HG02870 (cell line): Measurements from ENCODE around the gene PLEKHA7.

Experiments used
- ATAC-seq: cut with Tn5 transposase; IDR thresholded peaks from one replicate; pipeline ENCODE4 v1.9.1; 2021; ENCODE audit warnings: mild to moderate bottlenecking, moderate library complexity; ENCODE audit not compliant: unreplicated experiment

PLEKHA7 gene

GRCh38 chr11:16759857-16760508 is 254.2 kb downstream of the PLEKHA7 start:
- no peak for ATAC-seq

- no peak for ATAC-seq
These were observed 255.7 kb downstream of the PLEKHA7 start for GRCh38 chr11:16758382-16759024.

DNA sequence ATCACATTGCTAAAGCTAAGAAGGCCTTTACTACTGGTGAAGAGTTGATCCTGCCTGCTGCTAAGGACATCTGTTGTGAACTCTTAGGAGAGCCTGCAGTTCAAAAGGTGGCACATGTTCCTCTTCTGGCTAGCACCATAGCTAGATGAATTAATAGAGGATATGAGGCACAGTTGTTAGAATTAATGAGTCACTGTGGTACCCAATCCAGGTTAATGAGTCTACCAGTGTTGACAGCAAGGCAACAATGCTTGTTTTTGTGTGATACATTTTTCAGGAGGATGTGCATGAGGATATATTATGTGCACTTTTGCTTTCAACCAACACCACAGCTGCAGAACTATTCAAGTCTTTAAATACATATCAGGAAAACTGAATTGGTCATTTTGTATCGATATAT is 263.8 kb downstream of the PLEKHA7 start:
- ATAC-seq: no peak

DNA sequence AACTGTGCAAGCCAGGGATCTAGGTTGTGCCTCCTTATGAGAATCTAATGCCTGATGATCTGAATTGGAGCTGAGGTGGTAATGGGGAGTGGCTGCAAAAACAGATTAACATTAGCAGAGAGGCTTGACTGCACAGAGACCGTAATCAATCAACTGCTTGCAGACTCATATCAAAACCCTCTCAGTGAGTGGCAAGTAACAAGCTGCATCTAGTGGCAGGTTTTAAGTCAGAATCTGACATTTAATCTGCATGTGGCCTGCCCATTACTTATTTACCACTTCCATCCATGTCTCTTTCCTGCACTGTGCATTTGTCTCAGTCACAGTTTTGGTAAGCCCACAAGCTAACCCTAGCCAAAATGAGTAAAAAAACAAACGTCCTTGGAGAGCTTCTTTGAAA is 264.5 kb downstream of the PLEKHA7 start:
- ATAC-seq: peak; percentile 64

DNA sequence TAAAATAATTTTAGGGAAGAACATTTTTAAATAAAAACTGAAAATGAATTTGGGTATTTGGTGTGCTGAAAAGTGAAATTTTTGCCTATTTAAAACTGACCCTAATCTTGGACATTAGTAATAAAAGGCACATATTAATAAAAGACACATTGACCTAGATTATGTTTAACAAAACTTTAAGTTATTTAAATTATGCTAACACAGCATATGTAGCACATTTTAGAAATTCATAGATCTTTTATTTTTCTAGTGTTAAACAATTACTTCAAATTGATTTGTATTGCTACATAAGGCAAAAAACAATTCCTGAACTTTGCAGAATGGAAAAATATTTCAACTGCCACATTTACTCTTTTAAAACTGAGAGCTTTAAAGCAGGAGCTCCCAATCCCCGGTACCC is 265.1 kb downstream of the PLEKHA7 start:
- ATAC-seq: no peak

GRCh38 chr11:16745950-16746605 is 268.1 kb downstream of the PLEKHA7 start:
- no peak for ATAC-seq

DNA sequence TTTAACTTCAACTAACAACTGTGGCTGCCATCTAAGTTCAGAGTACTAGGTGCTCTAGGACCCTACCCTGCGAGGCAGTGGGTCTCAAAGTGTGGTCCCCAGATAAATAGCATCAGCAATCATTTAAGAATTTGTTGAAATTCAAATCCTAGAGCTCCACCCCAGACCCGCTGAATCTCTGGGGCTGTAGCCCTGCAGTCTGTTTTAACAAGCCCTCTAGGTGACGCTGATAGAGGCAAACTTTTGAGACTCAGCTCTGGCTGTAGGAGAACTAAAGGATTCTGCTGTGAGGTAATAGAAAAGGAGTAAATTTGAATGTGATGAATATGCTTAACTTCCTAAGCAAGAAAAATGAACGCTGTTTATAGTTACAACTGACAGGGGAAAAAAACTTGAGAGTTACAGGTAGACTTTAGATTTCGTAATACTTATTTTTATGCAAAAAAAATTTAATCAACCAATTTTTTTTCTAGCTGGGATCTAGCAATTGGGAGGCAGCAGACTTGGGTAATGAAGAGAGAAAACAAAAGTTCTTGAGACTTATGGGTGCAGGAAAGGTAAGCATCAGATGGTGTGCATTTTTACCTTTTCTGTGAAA is 270.0 kb downstream of the PLEKHA7 start:
- no peak for ATAC-seq

DNA sequence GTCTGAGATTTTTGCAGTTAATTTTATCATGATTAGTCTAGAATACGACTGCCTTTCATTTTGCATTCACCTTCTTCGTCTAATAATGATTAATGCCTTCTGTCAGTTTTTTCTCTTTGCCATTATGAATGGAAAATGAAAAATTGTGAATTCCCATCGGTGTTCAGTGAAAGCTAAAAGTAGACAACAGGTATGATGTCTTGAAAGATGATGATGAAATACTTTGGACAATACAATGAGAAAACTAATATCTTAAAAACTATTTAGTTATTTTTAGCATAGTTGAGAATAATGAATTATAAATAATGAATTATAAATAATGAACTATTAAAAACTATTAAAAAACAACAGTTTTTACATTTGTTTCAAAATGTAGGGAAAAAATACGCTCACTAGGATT is 270.7 kb downstream of the PLEKHA7 start:
- ATAC-seq: no peak

DNA sequence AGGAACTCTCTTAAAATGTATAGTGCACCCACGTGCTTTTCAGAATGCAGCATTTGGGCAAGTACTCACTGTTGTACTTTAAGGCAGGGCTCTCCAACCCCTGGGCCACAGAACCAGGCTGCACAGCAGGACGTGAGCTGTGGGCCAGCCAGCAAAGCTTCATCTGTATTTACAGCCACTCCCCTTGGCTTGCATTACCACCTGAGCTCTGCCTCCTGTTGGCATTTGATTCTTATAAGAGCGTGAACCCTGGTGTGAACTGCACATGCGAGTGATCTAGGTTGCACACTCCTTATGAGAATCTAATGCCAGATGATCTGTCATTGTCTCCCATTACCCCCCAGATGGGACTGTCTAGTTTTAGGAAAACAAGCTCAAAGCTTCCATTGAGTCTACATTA is 272.7 kb downstream of the PLEKHA7 start:
- ATAC-seq: no peak

DNA sequence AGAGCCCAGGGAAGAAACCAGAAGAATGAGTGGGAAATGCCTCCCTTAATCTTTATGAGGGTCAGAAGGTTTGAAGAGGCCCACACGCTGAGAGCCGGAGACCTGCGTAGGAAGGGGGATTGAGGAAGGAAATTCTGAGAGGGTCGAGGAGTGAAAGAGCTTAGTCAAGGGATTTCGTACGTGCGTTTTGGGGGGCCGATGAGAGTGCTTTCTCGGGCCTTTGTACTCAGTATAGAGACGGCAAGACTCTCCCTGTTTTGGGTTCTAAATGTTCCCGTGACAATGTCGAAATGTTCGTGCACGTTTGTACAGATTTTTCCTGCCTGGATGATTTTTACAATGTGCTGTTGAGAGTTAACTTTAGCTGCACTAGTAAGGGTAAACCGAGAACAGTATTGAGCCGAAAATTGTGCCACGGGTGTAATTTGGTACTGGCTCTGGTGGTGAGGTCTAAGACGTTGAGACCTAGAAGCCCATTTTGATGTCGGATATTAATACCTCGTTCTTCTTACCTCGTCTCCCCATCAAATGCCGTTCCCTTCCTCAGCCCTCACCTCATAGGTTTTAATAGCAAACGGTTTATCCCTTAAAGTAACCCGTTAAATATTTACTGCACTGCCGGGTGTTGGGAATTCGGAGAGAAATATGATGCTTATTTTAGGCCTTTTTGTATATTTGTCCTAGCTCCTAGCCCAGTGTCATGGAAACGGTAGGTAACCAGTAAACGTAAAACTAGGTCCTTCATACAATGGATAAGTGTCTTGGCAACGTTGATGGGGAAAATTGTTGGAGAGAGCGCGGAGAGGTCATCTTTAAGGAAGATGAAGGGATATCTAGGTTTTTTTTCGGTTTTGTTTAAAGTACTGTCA is 275.0 kb downstream of the PLEKHA7 start:
- ATAC-seq: peak; percentile 0

DNA sequence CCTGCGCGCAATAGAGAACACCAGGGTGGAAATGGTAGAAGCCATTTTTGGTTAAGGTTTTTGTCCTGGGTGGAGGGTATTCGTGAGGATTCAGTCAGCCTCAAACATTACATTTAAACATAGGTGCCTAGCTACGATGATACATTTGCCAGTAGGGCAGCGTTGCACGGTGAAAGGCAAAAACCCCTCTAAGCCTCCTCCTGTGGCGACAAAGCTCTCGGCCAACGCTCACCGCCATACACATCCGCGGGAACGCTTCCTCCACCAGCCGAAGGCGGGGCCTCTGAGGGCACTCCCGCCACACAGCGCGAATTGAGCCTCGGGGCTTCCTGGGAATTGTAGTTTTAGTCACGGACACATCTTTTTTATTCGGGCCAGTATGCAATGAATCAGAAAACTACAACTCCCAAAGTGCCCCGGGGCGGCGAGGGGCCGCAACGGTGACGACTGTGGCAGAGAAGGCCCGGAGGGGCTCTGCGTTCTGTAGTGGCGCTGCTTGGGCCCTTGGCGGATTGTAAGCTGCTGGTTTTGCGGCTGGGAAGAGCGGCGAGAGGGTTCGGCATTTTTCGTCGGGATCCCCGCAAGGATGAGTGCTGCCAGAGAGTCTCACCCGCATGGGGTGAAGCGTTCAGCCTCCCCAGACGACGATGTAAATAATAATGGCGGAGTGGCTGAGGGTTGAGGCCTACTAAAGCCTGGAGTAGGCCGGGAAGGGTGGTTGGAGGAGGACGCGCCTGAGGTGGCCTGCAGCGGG is 275.8 kb downstream of the PLEKHA7 start, which contains the start of gene C11orf58:
Gene C11orf58, plus strand, starts transcription at position 455 of the 754 bp plus-strand sequence. Its CDS starts 132 bp downstream, at position 587.
- ATAC-seq: peak; percentile 97

DNA sequence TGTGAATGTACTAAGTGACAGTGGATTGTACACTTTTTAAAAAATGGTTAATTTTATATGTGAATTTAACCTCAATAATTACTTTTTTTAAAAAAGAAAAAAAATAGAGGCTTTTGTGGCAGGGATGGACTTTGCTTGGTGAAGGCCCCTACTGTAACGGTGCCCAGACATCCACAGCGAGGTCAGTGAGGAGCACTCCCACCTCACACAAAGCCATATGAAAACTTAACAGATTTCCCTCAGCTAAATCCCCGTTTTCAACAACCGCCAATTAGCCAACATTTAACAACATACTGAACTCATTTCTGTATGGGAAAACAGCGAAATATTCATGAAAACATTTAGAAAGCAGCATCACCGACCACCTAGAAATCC is 276.4 kb downstream of the PLEKHA7 start:
- peak; percentile 4 for ATAC-seq
